Testis (tissue), 3 donors: ENCODE results near the gene ACOT4. TPM values are rescaled to one million over a fixed set of nuclear protein-coding genes. Genes with fewer than 3 reads are reported as not detected.

ENCODE experiments used
- DNase-seq: peaks from one replicate; pipeline ENCODE4 v3.0.0-alpha.2; 2019
- H3K27ac ChIP-seq, 2 donors: fragments of 200-600 bp; sonication (generic); one replicate each; pipeline ENCODE4 v1.5.1; 2019
- H3K27me3 ChIP-seq: fragments of 200-600 bp; sonication (generic); one replicate; pipeline ENCODE4 v1.5.1; 2019
- H3K36me3 ChIP-seq: fragments of 200-600 bp; sonication (generic); one replicate; pipeline ENCODE4 v1.5.1; 2017; ENCODE audit warnings: low read depth; ENCODE audit errors: missing control alignments
- H3K4me1 ChIP-seq: fragments of 200-600 bp; sonication (generic); one replicate; pipeline ENCODE4 v1.5.1; 2019
- H3K4me3 ChIP-seq, 2 donors: fragments of 200-600 bp; sonication (generic); one replicate each; pipeline ENCODE4 v1.5.1; 2017 to 2019
- H3K9me3 ChIP-seq: fragments of 200-600 bp; sonication (generic); one replicate; pipeline ENCODE4 v1.5.1; 2017
- CTCF ChIP-seq, 3 experiments: fragments of 450-650 bp in 2 of 3; fragments of 200-600 bp in 1 of 3; sonication (generic) in 1 of 3; IDR thresholded peaks; one replicate each; pipeline ENCODE4 v1.5.1; 2016 to 2019; ENCODE audit warnings: antibody characterized with exemption in 3 of 3, mild to moderate bottlenecking in 2 of 3, moderate library complexity in 1 of 3
- POLR2A ChIP-seq: fragments of 450-650 bp; IDR thresholded peaks from one replicate; pipeline ENCODE4 v1.6.1; 2017; ENCODE audit warnings: antibody characterized with exemption, mild to moderate bottlenecking, moderate library complexity
- WGBS, 2 donors: methylation state at CpG; one replicate each; pipeline ENCODE4 v1.1.5; 2018; 5-methylcytosine and 5-hydroxymethylcytosine counted together
- intact Hi-C: fragments of 100-400 bp; cut with DNase I; formaldehyde crosslinking; loops from one replicate; pipeline ENCODE4 v1.15.1; 2023; ENCODE audit warnings: low total_unique reads
- polyA plus RNA-seq: library from polyadenylated mRNA; stranded (reverse); fragments of 350-450 nt; fragmentation: Illumina TruSeq; extraction: RNeasy Lipid Tissue Mini Kit (QIAGEN cat#74804); gene quantifications from one replicate; pipeline ENCODE4 v1.2.3, GENCODE V29; 2014; ENCODE audit warnings: low read depth, low replicate concordance; ENCODE audit not compliant: insufficient read depth
- total RNA-seq, 2 donors: library from RNA; depleted of rRNA; stranded (reverse); fragments of >200 nt; gene quantifications; one replicate each; pipeline ENCODE4 v1.2.3, GENCODE V29; 2016

The ACOT4 gene
- total and polyA plus RNA-seq, 3 donors from 2014 or later, result 3.6 to 8.3 (median 6.1) TPM

- H3K9me3 ChIP-seq, result no peaks in the 10 kb centered on the region
- no peak overlapping the region for H3K27ac ChIP-seq
- intact Hi-C loops, result no loop called here
- H3K4me1 ChIP-seq, result no peaks in the 10 kb centered on the region
- TF ChIP-seq POLR2A, result no peak
- TF ChIP-seq CTCF (IDR thresholded peaks at IDR 0.05), result no peak
- no peak for DNase-seq
- no peaks in the 10 kb centered on the region for H3K27me3 ChIP-seq
- H3K36me3 ChIP-seq, result no peaks in the 10 kb centered on the region
- 91 to 92% methylated on average over 9 of the region's 9 CpGs for WGBS, 2 donors
- no peak overlapping the region for H3K4me3 ChIP-seq
Measured at GRCh38 chr14:73594491-73594890, 2.8 kb downstream of the ACOT4 start.

- no peak overlapping the region for H3K27ac ChIP-seq
- DNase-seq, result no peak
Measured at GRCh38 chr14:73599499-73599898, 7.8 kb downstream of the ACOT4 start.

GRCh38 chr14:73602994-73603393 is 11.3 kb downstream of the ACOT4 start:
- TF ChIP-seq POLR2A (no peak), CTCF (IDR thresholded peaks at IDR 0.05) (no peak)
- intact Hi-C loops, result no loop called here

More at GRCh38 chr14:73599499-73599898, 7.8 kb downstream of the ACOT4 start:
- no peaks in the 10 kb centered on the region for H3K4me1 ChIP-seq
- intact Hi-C loops, result no loop called here
- TF ChIP-seq POLR2A (no peak), CTCF (IDR thresholded peaks at IDR 0.05) (no peak)
- H3K4me3 ChIP-seq, result no peak overlapping the region
- H3K36me3 ChIP-seq, result no peaks in the 10 kb centered on the region
- H3K9me3 ChIP-seq, result no peaks in the 10 kb centered on the region
- no peaks in the 10 kb centered on the region for H3K27me3 ChIP-seq

DNA sequence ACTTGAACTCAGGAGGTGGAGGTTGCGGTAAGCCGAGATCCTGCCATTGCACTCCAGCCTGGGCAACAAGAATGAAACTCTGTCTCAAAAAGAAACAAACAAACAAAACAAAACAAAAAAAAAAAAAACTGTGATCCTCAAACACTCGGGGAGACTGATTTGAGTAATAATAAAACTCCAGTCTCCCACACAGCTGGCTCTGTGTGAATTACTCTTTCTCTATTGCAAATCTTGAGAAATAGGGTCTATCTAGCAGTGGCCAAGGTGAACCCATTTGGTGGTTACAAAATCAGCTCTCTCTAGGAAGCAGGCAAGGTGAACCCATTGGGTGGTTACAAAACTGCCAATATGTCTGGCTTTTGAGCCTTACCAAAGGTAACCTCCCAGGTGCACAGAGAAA is 14.6 kb downstream of the ACOT4 start:
- no peak for TF ChIP-seq CTCF (IDR thresholded peaks at IDR 0.05)
- no peak for TF ChIP-seq POLR2A
- DNase-seq, result no peak
- WGBS, 2 donors, result 88 to 96% methylated on average over 3 of the region's 3 CpGs
- Histone ChIP-seq H3K4me1 (peaks cover 7% of the 10 kb centered on the region), H3K27me3 (no peaks in the 10 kb centered on the region), H3K9me3 (no peaks in the 10 kb centered on the region), H3K36me3 (no peaks in the 10 kb centered on the region), H3K27ac (no peak overlapping the region), H3K4me3 (no peak overlapping the region)
- intact Hi-C loops, result no loop called here

More at GRCh38 chr14:73602994-73603393, 11.3 kb downstream of the ACOT4 start:
- H3K4me3 ChIP-seq, result no peak overlapping the region
- H3K36me3 ChIP-seq, result no peaks in the 10 kb centered on the region
- H3K27me3 ChIP-seq, result no peaks in the 10 kb centered on the region
- no peak for DNase-seq
- WGBS, 2 donors, result 77 to 92% methylated on average over 3 of the region's 3 CpGs
- no peaks in the 10 kb centered on the region for H3K4me1 ChIP-seq
- no peak overlapping the region for H3K27ac ChIP-seq
- no peaks in the 10 kb centered on the region for H3K9me3 ChIP-seq

DNA sequence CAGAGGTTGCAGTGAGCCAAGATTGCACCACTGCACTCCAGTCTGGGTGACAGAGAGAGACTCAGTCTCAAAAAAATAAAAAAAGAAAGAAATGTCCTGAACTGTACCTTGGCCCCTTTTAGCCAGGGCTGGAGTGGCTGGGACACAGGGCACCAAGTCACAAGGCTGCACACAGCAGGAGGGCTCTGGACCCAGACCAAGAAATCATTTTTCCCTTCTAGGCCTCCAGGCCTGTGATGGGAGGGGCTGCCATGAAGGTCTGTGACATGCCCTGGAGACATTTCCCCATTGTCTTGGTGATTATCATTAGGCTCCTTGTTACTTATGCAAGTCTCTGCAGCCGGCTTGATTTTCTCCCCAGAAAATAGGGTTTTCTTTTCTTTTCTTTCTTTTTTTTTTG is 15.6 kb downstream of the ACOT4 start:
- intact Hi-C loops, result no loop called here
- no peak for DNase-seq
- peaks cover 7% of the 10 kb centered on the region for H3K4me1 ChIP-seq
- H3K4me3 ChIP-seq, result no peak overlapping the region
- H3K36me3 ChIP-seq, result no peaks in the 10 kb centered on the region
- WGBS, 2 donors, result 89 to 93% methylated on average over 1 of the region's 1 CpG
- TF ChIP-seq POLR2A, result no peak
- no peak for TF ChIP-seq CTCF (IDR thresholded peaks at IDR 0.05)
- no peaks in the 10 kb centered on the region for H3K9me3 ChIP-seq
- no peak overlapping the region for H3K27ac ChIP-seq
- no peaks in the 10 kb centered on the region for H3K27me3 ChIP-seq
